Uterus (tissue), 4 donors: ENCODE results near the gene CDC42EP4. TPM values are rescaled to one million over a fixed set of nuclear protein-coding genes. Genes with fewer than 3 reads are reported as not detected.

Source experiments
- DNase-seq, 2 donors: peaks; one replicate each; pipeline ENCODE4 v3.0.0-alpha.2; 2019 to 2020
- H3K27ac ChIP-seq, 2 donors: fragments of 200-600 bp; sonication (generic); 1 replicate in 1 of 2; 2 replicates in 1 of 2; pipeline ENCODE4 v1.5.1; 2016 to 2018
- H3K27me3 ChIP-seq, 2 donors: fragments of 200-600 bp; sonication (generic); one replicate each; pipeline ENCODE4 v1.5.1; 2018 to 2019; ENCODE audit warnings: control low read depth in 1 of 2
- H3K36me3 ChIP-seq, 2 donors: fragments of 200-600 bp; sonication (generic); one replicate each; pipeline ENCODE4 v1.5.1; 2019; ENCODE audit warnings: control low read depth in 1 of 2
- H3K4me1 ChIP-seq, 2 donors: fragments of 200-600 bp; sonication (generic); one replicate each; pipeline ENCODE4 v1.5.1; 2018 to 2019; ENCODE audit warnings: control low read depth in 1 of 2
- H3K4me3 ChIP-seq, 2 donors: fragments of 200-600 bp; sonication (generic); 1 replicate in 1 of 2; 2 replicates in 1 of 2; pipeline ENCODE4 v1.5.1; 2018 to 2019; ENCODE audit warnings: mild to moderate bottlenecking in 1 of 2
- H3K9me3 ChIP-seq, 2 donors: fragments of 200-600 bp; sonication (generic); one replicate each; pipeline ENCODE4 v1.5.1; 2019; ENCODE audit warnings: control low read depth in 1 of 2
- CTCF ChIP-seq, 4 experiments: fragments of 200-600 bp in 2 of 4; fragments of 450-650 bp in 2 of 4; sonication (generic) in 2 of 4; IDR thresholded peaks; one replicate each; pipeline ENCODE4 v1.5.1; 2016 to 2019; ENCODE audit warnings: antibody characterized with exemption in 4 of 4, mild to moderate bottlenecking in 2 of 4, moderate library complexity in 1 of 4
- POLR2A ChIP-seq, 2 donors: fragments of 450-650 bp; IDR thresholded peaks; one replicate each; pipeline ENCODE4 v1.6.1; 2016; ENCODE audit warnings: antibody characterized with exemption in 2 of 2, mild to moderate bottlenecking in 1 of 2, moderate library complexity in 1 of 2
- intact Hi-C: fragments of 100-400 bp; cut with DNase I; formaldehyde crosslinking; loops from one replicate; pipeline ENCODE4 v1.15.1; 2023; ENCODE audit warnings: low total_unique reads
- total RNA-seq, 4 donors: library from RNA; depleted of rRNA in 3 of 4; stranded (reverse); fragments of >200 nt in 3 of 4; gene quantifications; one replicate each; pipeline versions ENCODE4 v1.1.0 to v1.2.4, GENCODE V29; 2014 to 2023
- donor health status: DM: yes; HTN: yes; CAD: no.

Gene CDC42EP4
- total RNA-seq: 100 to 1,000 TPM in 1 of 4 donors, 10 to 100 TPM in 3; 26.6 to 131 (median 70.7) TPM

GRCh38 chr17:73311781-73312641, at the start of gene CDC42EP4:
TSS of gene CDC42EP4 (minus strand) at chr17:73312001. CDS start at chr17:73286500, 25,501 bp downstream.
- TF ChIP-seq CTCF (IDR thresholded peaks at IDR 0.05) (peak in 1 of 4 experiments; percentile 8), POLR2A (IDR thresholded peaks at IDR 0.05) (peak; percentile 98 to 100)
- Histone ChIP-seq H3K4me1 (no peaks in the 10 kb centered on the region), H3K27me3 (no peaks in the 10 kb centered on the region), H3K9me3 (no peaks in the 10 kb centered on the region), H3K27ac (peak within 1 kb of the TSS; percentile 97 to 99), H3K36me3 (no peaks in the 10 kb centered on the region), H3K4me3 (peak within 1 kb of the TSS; percentile 68 to 98)
- peak; percentile 96 to 98 for DNase-seq
- intact Hi-C loops: loop anchor here (10.0 kb wide), 1 partner anchor 57 kb away; no protein-coding TSS in a partner anchor

- TF ChIP-seq CTCF (IDR thresholded peaks at IDR 0.05): no peak
- no peak for TF ChIP-seq POLR2A (IDR thresholded peaks at IDR 0.05)
- Histone ChIP-seq H3K4me3 (no peak overlapping the region), H3K9me3 (no peaks in the 10 kb centered on the region), H3K36me3 (no peaks in the 10 kb centered on the region), H3K4me1 (no peaks in the 10 kb centered on the region), H3K27ac (no peak overlapping the region), H3K27me3 (no peaks in the 10 kb centered on the region)
- no peak for DNase-seq
- intact Hi-C loops: no loop called here
Observed at GRCh38 chr17:73360961-73361761, 49.4 kb upstream of the CDC42EP4 start.

DNA sequence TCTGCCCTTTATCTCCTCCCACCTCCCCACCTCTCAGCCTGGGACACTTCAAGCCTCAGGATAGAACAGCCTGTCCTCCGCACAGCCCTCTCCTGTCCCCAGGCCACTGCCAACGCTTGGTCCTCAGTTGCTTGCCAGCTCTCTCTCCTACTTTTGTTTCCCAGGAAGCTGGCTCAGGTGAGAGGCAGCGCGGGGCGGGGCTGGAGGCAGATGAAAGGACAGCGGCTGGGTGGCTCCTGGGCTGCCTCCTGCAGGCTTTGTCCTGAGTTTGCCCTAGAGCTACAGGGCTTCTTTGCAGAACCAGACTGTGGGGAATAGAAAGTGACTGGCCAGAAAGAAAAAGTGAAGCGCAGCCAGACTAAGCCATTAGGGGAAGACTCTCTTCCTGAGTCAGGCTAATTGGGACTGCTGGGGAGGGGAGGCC, 48.2 kb upstream of the CDC42EP4 start:
- Histone ChIP-seq H3K27ac (no peak overlapping the region), H3K4me1 (no peaks in the 10 kb centered on the region), H3K9me3 (no peaks in the 10 kb centered on the region), H3K27me3 (no peaks in the 10 kb centered on the region), H3K36me3 (no peaks in the 10 kb centered on the region), H3K4me3 (no peak overlapping the region)
- DNase-seq: no peak
- intact Hi-C loops: no loop called here
- no peak for TF ChIP-seq POLR2A (IDR thresholded peaks at IDR 0.05)
- TF ChIP-seq CTCF (IDR thresholded peaks at IDR 0.05): no peak

DNA sequence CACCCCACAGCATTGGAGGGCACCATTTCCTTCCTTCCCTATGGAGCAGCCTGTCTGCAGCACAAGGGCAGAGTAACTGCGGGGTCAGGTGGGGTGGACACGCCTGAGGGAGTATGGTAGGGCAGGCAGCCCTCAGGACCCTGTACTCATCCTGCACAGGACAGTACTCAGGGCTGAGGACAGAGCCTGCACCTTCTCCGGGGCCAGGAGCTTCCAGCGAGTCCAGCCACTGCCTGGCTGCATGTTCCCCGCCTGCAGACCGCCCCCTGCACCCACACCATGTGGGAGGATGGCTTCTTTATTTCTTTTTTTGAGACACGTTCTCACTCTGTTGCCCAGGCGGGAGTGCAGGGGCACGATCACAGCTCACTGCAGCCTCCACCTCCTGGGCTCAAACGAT, 47.6 kb upstream of the CDC42EP4 start:
- Histone ChIP-seq H3K27ac (no peak overlapping the region), H3K27me3 (no peaks in the 10 kb centered on the region), H3K9me3 (no peaks in the 10 kb centered on the region), H3K36me3 (no peaks in the 10 kb centered on the region), H3K4me3 (no peak overlapping the region), H3K4me1 (no peaks in the 10 kb centered on the region)
- intact Hi-C loops: no loop called here
- no peak for TF ChIP-seq CTCF (IDR thresholded peaks at IDR 0.05)
- no peak for TF ChIP-seq POLR2A (IDR thresholded peaks at IDR 0.05)
- DNase-seq: no peak

DNA sequence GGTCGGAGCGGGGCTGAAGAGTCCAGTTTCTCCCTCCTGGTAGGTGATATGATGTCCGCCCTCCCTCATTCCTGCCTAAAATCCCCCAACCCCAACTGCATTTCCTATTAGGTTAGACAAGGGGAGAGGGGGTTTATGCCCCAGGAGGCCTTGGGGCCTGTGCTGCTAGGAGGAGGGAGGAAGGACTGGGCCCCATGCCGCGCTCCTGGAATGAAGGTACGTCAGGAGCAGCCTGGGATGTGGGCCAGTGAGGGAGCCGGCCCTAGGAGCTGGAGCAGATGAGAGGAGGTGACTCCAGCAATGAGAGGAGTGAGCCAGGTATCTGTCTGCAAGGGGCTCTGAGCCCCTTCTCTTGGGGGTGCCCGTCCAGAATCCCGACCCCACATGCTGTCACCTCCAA, 46.9 kb upstream of the CDC42EP4 start:
- DNase-seq: no peak
- no peak for TF ChIP-seq CTCF (IDR thresholded peaks at IDR 0.05)
- TF ChIP-seq POLR2A (IDR thresholded peaks at IDR 0.05): no peak
- Histone ChIP-seq H3K4me1 (no peaks in the 10 kb centered on the region), H3K36me3 (no peaks in the 10 kb centered on the region), H3K4me3 (no peak overlapping the region), H3K9me3 (no peaks in the 10 kb centered on the region), H3K27ac (no peak overlapping the region), H3K27me3 (no peaks in the 10 kb centered on the region)
- intact Hi-C loops: no loop called here
